Loucy (cell line): Measurements from ENCODE around the gene PPFIA4.

Experiments
- H2AFZ ChIP-seq: fragments of 200-600 bp; sonication (generic); 2 replicates; pipeline ENCODE4 v1.6.0; 2016; ENCODE audit warnings: antibody characterized with exemption, mild to moderate bottlenecking, low read length, moderate library complexity
- H3F3A ChIP-seq: fragments of 200-600 bp; 2 replicates; pipeline ENCODE4 v1.6.0; 2016; ENCODE audit warnings: antibody characterized with exemption, low read depth, mild to moderate bottlenecking
- H3K27me3 ChIP-seq: fragments of 200-600 bp; sonication (generic); 2 replicates; pipeline ENCODE4 v1.6.1; 2014; ENCODE audit warnings: low read length, mild to moderate bottlenecking; ENCODE audit not compliant: insufficient read depth, poor library complexity, severe bottlenecking
- H3K36me3 ChIP-seq: fragments of 200-600 bp; sonication (generic); 2 replicates; pipeline ENCODE4 v1.6.1; 2016; ENCODE audit warnings: low read length; ENCODE audit not compliant: insufficient read depth
- H3K4me1 ChIP-seq: fragments of 200-600 bp; sonication (generic); 2 replicates; pipeline ENCODE4 v1.5.1; 2014; ENCODE audit warnings: low read length, mild to moderate bottlenecking; ENCODE audit not compliant: insufficient read depth, poor library complexity, severe bottlenecking
- H3K4me2 ChIP-seq: fragments of 200-600 bp; sonication (generic); 2 replicates; pipeline ENCODE4 v1.6.0; 2014; ENCODE audit warnings: antibody characterized with exemption, low read length, low read depth, mild to moderate bottlenecking; ENCODE audit not compliant: poor library complexity, severe bottlenecking
- H3K4me3 ChIP-seq: fragments of 200-600 bp; sonication (generic); 2 replicates; pipeline ENCODE4 v1.5.1; 2014; ENCODE audit warnings: low read length, mild to moderate bottlenecking, mixed read lengths; ENCODE audit not compliant: poor library complexity, severe bottlenecking
- H3K79me2 ChIP-seq: fragments of 200-600 bp; sonication (generic); 2 replicates; pipeline ENCODE4 v1.6.1; 2014; ENCODE audit warnings: low read length; ENCODE audit not compliant: insufficient read depth
- H3K9ac ChIP-seq: fragments of 200-600 bp; sonication (generic); 2 replicates; pipeline ENCODE4 v1.6.0; 2014; ENCODE audit warnings: mild to moderate bottlenecking, low read depth, low read length, moderate library complexity; ENCODE audit not compliant: poor library complexity, severe bottlenecking
- H3K9me2 ChIP-seq: fragments of 200-600 bp; sonication (generic); replicated peaks from 2 replicates; pipeline ENCODE4 v1.6.1; 2016; ENCODE audit warnings: low read depth, low read length, mixed read lengths
- H3K9me3 ChIP-seq: fragments of 200-600 bp; sonication (generic); 2 replicates; pipeline ENCODE4 v1.6.1; 2014; ENCODE audit warnings: mild to moderate bottlenecking, antibody characterized with exemption, low read length, low read depth; ENCODE audit not compliant: insufficient read depth
- H4K20me1 ChIP-seq: fragments of 200-600 bp; sonication (generic); 2 replicates; pipeline ENCODE4 v1.6.0; 2014; ENCODE audit warnings: antibody characterized with exemption, low read length, mild to moderate bottlenecking; ENCODE audit not compliant: insufficient read depth, poor library complexity, severe bottlenecking
- CTCF ChIP-seq: fragments of 200-600 bp; sonication (generic); conservative IDR thresholded peaks from 2 replicates; pipeline ENCODE4 v1.5.1; 2014; ENCODE audit warnings: mild to moderate bottlenecking, antibody characterized with exemption, low read length
- EZH2phosphoT487 ChIP-seq: fragments of 200-600 bp; IDR thresholded peaks from 2 replicates; pipeline ENCODE4 v1.6.1; 2018; ENCODE audit warnings: antibody characterized with exemption, mild to moderate bottlenecking, moderate library complexity, borderline replicate concordance

PPFIA4 gene

GRCh38 chr1:203041351-203041932 is 15.2 kb downstream of the PPFIA4 start:
- no peaks in the 10 kb centered on the region for H4K20me1 ChIP-seq
- no peaks in the 10 kb centered on the region for H3K79me2 ChIP-seq
- no peak overlapping the region for H3K9ac ChIP-seq
- H3K4me3 ChIP-seq = no peak overlapping the region
- H3K36me3 ChIP-seq = no peaks in the 10 kb centered on the region
- H3K9me2 ChIP-seq = no peaks in the 10 kb centered on the region
- no peak overlapping the region for H2AFZ ChIP-seq
- H3K4me1 ChIP-seq = peaks cover 7% of the 10 kb centered on the region
- TF ChIP-seq EZH2phosphoT487 = no peak
- no peak for TF ChIP-seq CTCF
- H3K27me3 ChIP-seq = no peaks in the 10 kb centered on the region
- H3K9me3 ChIP-seq = no peaks in the 10 kb centered on the region
- H3K4me2 ChIP-seq = no peak overlapping the region
- no peaks in the 10 kb centered on the region for H3F3A ChIP-seq

DNA sequence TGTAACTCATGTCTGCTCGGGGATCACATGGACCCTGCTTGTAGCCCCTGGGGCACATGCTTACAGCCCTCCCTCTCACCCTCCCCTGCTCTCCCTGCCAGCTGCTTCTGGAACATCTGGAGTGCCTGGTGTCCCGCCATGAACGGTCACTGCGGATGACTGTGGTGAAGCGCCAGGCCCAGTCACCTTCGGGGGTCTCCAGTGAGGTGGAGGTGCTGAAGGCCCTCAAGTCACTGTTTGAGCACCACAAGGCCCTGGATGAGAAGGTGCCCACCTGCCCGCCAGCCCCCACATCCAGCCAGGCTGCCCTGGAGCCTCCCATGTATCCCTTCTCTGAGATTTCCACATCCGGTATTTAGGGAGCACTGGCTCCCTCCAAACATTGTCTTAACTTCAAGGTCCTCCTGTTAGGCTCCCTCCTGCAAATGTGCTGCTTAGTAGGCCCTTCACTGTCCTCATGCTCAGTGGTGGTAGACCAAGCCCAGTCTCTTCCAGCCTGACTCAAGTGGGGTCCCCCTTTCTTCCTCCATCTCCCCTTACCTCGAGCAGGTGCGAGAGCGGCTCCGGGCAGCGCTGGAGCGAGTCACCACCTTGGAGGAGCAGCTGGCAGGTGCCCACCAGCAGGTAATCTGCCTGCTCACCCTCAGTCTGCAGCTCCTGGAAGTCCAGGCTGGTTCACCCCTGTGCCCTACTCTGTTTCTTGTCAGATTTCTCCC is 17.7 kb downstream of the PPFIA4 start:
- H3K4me1 ChIP-seq = no peaks in the 10 kb centered on the region
- H3F3A ChIP-seq = no peaks in the 10 kb centered on the region
- no peak overlapping the region for H3K4me3 ChIP-seq
- H3K9me3 ChIP-seq = no peaks in the 10 kb centered on the region
- H3K4me2 ChIP-seq = no peak overlapping the region
- H3K9me2 ChIP-seq = no peaks in the 10 kb centered on the region
- H3K79me2 ChIP-seq = no peaks in the 10 kb centered on the region
- H4K20me1 ChIP-seq = no peaks in the 10 kb centered on the region
- H3K36me3 ChIP-seq = no peaks in the 10 kb centered on the region
- H3K9ac ChIP-seq = no peak overlapping the region
- TF ChIP-seq EZH2phosphoT487 = no peak
- no peak for TF ChIP-seq CTCF
- no peak overlapping the region for H2AFZ ChIP-seq
- no peaks in the 10 kb centered on the region for H3K27me3 ChIP-seq

- Histone ChIP-seq H2AFZ (no peak overlapping the region), H3K79me2 (no peaks in the 10 kb centered on the region), H3K27me3 (no peaks in the 10 kb centered on the region), H3K4me3 (no peak overlapping the region), H3K9me3 (no peaks in the 10 kb centered on the region), H3K4me1 (no peaks in the 10 kb centered on the region), H3K9ac (no peak overlapping the region), H3F3A (no peaks in the 10 kb centered on the region), H3K9me2 (no peaks in the 10 kb centered on the region), H3K36me3 (no peaks in the 10 kb centered on the region), H3K4me2 (no peak overlapping the region), H4K20me1 (no peaks in the 10 kb centered on the region)
- no peak for TF ChIP-seq CTCF
- no peak for TF ChIP-seq EZH2phosphoT487
Observed at GRCh38 chr1:203044546-203045250, 18.4 kb downstream of the PPFIA4 start.
